Activated CD4-positive, CD25-positive, alpha-beta regulatory T cell treated with anti-CD3 and anti-CD28 coated beads, Interleukin-2, amount 50 U/mL, for 24 hours (primary cell): ENCODE results near the gene PLCB1.
"Not testable (repeated sequence)": the region's sequence is repeated elsewhere in the genome, so short reads cannot be mapped to it uniquely, and the experiment has no call there.

Experiments used
- ATAC-seq, 2 donors: fragments of 150-1000 bp; cut with Tn5 transposase; one replicate each; pipeline ENCODE4 v1.10.0; 2021; ENCODE audit warnings: mild to moderate bottlenecking in 1 of 2, moderate library complexity in 1 of 2

Gene PLCB1

GRCh38 chr20:8131598-8132483 is at the start of gene PLCB1:
Gene PLCB1 (plus strand): TSS chr20:8132266. CDS start chr20:8132652, 386 bp downstream.
- ATAC-seq, result peak; percentile 65 to 72

GRCh38 chr20:8082989-8083388 is 49.1 kb upstream of the PLCB1 start:
- ATAC-seq, result no peak

DNA sequence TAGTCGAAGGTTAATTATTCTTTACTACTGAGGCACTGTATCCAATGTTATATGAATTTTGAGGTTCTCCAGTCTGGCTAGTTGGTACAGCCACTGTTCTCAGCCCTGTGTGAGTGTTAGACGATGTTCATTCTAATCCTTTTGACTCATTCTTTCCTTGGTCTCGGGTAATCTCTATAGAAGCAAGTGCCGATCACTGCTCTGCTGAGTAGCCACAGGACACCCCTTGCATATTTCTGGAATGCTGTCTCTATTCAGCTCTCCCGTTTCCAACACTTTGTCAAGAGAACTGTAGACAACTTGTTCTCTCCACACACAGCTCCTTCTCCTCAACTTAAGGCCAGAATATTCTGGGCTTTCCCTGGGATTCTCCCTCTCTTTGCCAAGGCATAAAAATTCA is 42.4 kb upstream of the PLCB1 start:
- no peak for ATAC-seq

DNA sequence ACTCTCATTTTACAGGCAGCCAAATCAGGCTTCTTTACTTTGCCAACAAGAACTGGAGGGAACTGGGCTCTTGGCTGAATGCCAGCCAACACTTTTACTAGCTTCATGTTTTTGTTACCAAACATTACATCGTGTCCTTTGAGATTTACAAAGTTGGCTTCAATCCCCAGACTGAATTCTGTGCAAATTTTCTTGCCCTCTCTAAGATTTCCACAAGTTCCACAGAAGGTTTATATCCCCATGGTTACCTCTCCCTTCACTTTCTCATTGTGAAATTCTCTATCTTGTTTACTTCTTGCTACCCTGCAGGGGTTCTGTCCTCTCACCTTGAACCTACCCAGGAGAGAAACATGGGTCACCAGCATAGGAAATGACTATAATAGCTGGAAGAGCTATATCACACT is 37.6 kb upstream of the PLCB1 start:
- no peak for ATAC-seq

DNA sequence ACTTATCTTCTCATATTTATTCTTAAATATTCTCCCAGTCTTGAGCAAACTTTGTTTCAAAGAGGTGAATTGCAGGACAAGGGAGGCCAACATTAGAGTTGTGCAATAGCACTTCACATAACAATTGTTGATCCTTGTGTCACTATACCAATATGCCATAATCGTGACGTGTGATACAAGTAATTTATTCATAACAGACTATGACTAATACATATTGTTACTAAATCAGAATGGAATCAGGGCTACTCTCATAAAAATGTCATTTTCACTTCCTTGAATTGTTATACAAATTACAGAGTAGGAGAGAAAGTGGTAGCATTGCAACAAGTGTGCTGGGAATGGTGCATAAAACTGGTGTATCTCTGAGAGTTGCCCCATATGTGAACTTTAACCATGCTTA is 37.2 kb upstream of the PLCB1 start:
- no peak for ATAC-seq

DNA sequence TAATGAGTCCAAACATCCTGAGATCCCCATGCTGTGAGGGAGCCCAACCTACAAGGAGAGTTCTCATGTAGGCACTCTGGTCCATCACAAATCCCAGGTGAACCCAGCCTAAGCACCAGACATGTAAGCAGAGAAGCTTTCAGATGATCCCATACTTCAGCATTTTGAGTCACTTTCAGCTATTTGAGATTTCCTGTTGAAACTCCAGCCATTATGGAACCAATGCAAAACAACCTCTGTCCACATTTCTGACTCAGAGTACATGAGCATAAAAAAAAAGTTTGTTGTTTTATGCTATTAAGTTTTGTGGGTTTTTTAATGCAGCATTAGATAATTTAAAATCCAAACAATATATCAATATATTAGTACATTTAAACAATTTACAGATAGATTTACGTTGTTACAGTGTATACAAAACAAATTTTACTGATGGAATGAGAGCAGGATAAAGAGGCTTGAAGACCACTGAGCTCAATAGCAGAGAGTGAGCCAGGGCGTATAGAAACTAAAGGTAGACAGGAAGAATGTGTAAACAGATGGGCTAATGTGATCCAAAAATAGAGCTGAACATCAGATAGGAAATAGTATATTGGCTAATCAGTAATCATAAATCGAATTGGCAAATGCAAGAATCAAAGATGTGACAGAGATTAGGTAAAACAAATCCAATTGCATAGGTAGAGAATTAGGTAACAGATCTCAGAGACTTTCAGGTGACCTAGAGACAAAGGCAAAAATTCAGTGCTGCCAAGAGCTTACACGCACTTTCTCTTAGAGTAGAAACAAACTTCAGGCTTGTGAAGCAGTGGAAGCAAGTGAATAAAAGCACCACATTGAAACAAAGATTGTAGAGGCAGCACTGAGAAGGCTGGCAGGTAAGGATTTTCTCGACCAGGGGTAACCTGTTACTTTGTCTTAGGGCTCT is 36.2 kb upstream of the PLCB1 start:
- no peak for ATAC-seq

DNA sequence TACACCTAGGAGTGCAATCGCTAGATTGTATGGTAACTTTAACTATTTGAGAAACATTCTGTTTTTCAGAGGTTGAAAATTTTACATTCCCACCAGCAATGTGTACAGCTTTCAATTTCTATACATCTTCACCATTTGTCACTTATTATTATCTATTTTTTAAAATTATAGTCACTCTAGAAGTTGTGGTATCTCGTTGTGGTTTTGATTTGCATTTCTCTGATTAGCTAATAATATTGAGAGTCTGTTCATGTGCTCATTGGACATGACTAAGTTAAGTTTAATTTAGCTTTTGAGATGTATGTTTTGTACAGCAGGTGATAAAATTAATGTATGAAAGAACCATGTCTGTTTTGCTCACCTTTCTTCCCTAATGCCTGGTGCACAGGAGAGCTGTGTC is 34.8 kb upstream of the PLCB1 start:
- no peak for ATAC-seq

DNA sequence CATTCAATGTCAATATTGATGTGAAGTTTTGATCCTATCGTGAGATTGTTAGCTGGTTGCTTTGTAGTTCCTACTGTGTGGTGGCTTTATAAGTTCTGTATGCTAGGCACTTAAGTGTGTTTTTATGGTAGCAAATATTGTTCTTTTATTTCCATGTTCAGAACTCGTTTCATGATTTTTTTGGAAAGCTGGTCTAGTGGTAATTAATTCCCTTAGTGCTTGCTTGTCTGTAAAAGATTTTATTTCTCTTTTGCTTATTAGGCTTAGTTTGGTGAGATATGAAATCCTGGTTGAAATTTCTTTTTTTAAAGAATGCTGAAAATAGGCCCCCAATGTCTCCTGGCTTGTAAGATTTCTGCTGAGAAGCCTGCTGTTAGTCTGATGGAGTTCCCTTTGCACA is 27.8 kb upstream of the PLCB1 start:
- no peak for ATAC-seq

DNA sequence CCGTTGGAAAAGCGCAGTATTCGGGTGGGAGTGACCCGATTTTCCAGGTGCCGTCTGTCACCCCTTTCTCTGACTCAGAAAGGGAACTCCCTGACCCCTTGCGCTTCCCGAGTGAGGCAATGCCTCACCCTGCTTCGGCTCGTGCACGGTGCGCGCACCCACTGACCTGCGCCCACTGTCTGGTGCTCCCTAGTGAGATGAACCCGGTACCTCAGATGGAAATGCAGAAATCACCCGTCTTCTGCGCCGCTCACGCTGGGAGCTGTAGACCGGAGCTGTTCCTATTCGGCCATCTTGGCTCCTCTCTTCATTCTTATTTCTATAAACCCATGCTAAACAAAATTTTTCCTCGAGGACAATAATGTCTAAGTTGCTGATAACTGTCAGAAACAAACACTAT is 17.5 kb upstream of the PLCB1 start:
- not testable (repeated sequence) for ATAC-seq

GRCh38 chr20:8115436-8115835 is 16.6 kb upstream of the PLCB1 start:
- no peak for ATAC-seq

GRCh38 chr20:8116067-8116811 is 15.8 kb upstream of the PLCB1 start:
- ATAC-seq, result no peak

GRCh38 chr20:8117636-8118035 is 14.4 kb upstream of the PLCB1 start:
- no peak for ATAC-seq

DNA sequence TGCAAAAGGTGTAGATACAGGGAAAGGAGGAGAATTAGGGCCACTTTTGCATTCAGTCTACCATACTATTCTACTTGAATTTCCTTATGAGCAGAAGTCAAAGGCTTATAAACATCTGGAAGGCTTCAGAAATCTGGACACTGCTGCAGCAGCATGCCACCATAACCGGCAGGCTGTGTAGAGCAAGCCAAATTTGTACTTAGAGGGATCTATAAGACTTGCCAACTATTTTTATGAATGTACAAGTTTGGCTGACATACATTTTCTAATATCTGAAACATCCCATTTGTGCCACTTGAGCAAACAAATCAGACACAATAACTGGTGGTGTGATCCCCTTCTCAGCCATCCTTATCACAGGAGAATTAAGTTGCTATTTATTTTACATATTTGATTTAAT is 14.0 kb upstream of the PLCB1 start:
- ATAC-seq, result no peak

- no peak for ATAC-seq
Measured at GRCh38 chr20:8118760-8119159, 13.3 kb upstream of the PLCB1 start.

- no peak for ATAC-seq
Measured at GRCh38 chr20:8121666-8122065, 10.4 kb upstream of the PLCB1 start.

GRCh38 chr20:8124639-8125038 is 7.4 kb upstream of the PLCB1 start:
- ATAC-seq, result no peak

DNA sequence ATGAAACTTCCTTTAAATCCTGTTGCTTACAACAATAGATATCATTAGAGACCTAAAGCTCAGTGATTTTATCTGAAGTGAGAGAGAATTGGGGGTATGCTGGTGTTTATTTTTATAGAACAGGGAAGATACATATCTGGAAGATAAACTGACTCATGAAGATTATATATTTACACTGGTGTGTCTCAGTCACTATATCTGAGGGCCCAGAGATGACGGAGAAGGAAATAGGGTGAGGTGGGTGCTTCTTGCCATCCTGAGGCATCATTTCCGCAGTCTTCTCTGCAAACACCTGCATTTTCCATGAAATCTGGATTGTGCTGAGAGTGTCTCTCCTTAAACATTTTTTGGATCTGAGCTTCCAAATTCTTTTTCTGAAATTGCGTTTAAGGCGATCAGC is 5.9 kb upstream of the PLCB1 start:
- ATAC-seq, result no peak

GRCh38 chr20:8126841-8127378 is 5.2 kb upstream of the PLCB1 start:
- ATAC-seq, result no peak

DNA sequence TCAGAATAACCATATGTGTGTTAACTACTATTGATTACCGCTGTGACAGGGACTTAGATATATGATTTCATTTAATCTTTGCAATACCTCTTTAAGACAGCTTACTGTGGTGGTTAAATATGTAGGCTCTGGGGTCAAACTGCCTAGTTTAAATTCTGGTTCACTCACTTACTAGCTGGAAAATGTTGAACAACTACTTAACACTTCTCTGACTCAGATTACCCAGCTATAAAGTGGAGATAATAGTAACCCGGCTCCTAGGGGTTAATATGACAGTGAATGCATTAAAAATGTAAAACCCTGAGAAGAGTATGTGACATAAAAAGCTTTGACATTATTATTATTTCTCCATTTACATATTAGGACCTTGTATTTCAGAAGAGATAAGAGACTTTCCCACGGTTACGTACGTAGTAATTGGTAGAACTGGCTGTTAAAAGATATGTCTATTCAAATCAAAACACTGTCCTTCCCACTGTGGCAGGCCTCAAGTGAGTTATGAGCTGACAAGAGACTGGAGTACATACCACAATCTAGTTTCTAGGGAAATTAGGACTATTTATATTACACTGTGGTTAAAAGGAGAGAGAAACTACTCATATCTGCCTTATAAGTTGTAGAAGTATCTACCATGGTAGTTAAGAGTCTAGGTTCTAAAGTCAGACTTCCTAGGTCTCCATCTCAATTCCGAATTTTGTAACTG is 4.4 kb upstream of the PLCB1 start:
- ATAC-seq, result peak; percentile 37 to 50

GRCh38 chr20:8128291-8129060 is 3.6 kb upstream of the PLCB1 start:
- no peak for ATAC-seq
